Measurements from ENCODE around the gene RPL6. TPM values are rescaled to one million over a fixed set of nuclear protein-coding genes. Genes with fewer than 3 reads are reported as not detected.
"Not testable (repeated sequence)": the region's sequence is repeated elsewhere in the genome, so short reads cannot be mapped to it uniquely, and the experiment has no call there.

RPL6 gene
- total RNA-seq: 2,304 and 2,771 TPM in 2 replicates

- peaks cover 3% of the 10 kb centered on the region for H3K36me3 ChIP-seq (ENCODE audit: control insufficient read depth, insufficient read depth, low read length)
- TF ChIP-seq CTCF (IDR thresholded peaks at IDR 0.05; ENCODE audit: insufficient read depth, low read length, poor library complexity, severe bottlenecking): no peak
- peak; percentile 83 for DNase-seq (ENCODE audit: low read depth)
- no peaks in the 10 kb centered on the region for H3K27me3 ChIP-seq (ENCODE audit: control insufficient read depth, insufficient read depth, low read length)
- peak within 1 kb of the TSS; percentile 77 for H3K4me3 ChIP-seq (ENCODE audit: low read depth, low read length)
Measured at GRCh38 chr12:112409064-112409905, at the start of gene RPL6. RPL6 (minus strand) TSS chr12:112409605; CDS start chr12:112408656, 949 bp downstream.

GRCh38 chr12:112458751-112459150 is 49.3 kb upstream of the RPL6 start:
- peaks cover 3% of the 10 kb centered on the region for H3K36me3 ChIP-seq (ENCODE audit: control insufficient read depth, insufficient read depth, low read length)
- TF ChIP-seq CTCF (IDR thresholded peaks at IDR 0.05; ENCODE audit: insufficient read depth, low read length, poor library complexity, severe bottlenecking): no peak
- no peak for DNase-seq (ENCODE audit: low read depth)
- no peak overlapping the region for H3K4me3 ChIP-seq (ENCODE audit: low read depth, low read length)
- H3K27me3 ChIP-seq (ENCODE audit: control insufficient read depth, insufficient read depth, low read length): no peaks in the 10 kb centered on the region

DNA sequence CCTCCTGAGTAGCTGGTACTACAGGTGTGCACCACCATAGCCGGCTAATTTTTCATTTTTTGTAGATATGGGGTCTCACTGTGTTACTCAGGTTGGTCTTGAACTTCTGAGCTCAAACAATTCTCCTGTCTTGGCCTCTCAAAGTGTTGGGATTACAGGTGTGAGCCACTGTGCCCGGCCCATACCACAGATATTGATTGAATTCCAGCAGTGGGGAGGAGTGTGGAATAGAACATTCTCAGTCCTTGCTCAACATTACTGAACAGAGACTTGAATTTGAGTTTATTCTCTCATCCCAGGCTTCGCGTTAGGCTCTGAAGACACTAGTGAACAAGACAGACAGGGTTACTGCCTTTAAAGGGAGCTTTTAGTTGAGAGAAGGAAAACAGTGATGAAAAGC is 48.9 kb upstream of the RPL6 start:
- TF ChIP-seq CTCF (IDR thresholded peaks at IDR 0.05; ENCODE audit: insufficient read depth, low read length, poor library complexity, severe bottlenecking): no peak

DNA sequence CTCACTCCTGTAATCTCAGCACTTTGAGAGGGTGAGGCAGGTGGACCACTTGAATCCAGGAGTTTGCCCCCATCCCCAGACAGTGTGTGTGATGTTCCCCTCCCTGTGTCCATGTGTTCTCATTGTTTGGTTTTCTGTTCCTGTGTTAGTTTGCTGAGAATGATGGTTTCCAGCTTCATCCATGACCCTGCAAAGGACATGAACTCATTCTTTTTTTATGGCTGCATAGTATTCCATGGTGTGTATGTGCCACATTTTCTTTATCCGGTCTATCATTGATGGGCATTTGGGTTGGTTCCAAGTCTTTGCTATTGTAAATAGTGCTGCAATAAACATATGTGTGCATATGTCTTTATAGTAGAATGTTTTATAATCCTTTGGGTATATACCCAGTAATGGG is 47.7 kb upstream of the RPL6 start:
- H3K27me3 ChIP-seq (ENCODE audit: control insufficient read depth, insufficient read depth, low read length); H3K4me3 ChIP-seq (ENCODE audit: low read depth, low read length); DNase-seq (ENCODE audit: low read depth); H3K36me3 ChIP-seq (ENCODE audit: control insufficient read depth, insufficient read depth, low read length): not testable (repeated sequence)

More for the DNA sequence above, 48.9 kb upstream of the RPL6 start:
- no peak overlapping the region for H3K4me3 ChIP-seq (ENCODE audit: low read depth, low read length)
- peaks cover 3% of the 10 kb centered on the region for H3K36me3 ChIP-seq (ENCODE audit: control insufficient read depth, insufficient read depth, low read length)
- no peaks in the 10 kb centered on the region for H3K27me3 ChIP-seq (ENCODE audit: control insufficient read depth, insufficient read depth, low read length)
- DNase-seq (ENCODE audit: low read depth): no peak

GRCh38 chr12:112456029-112456428 is 46.6 kb upstream of the RPL6 start:
- Histone ChIP-seq H3K36me3 (ENCODE audit: control insufficient read depth, insufficient read depth, low read length) (peaks cover 3% of the 10 kb centered on the region), H3K27me3 (ENCODE audit: control insufficient read depth, insufficient read depth, low read length) (no peaks in the 10 kb centered on the region), H3K4me3 (ENCODE audit: low read depth, low read length) (no peak overlapping the region)
- DNase-seq (ENCODE audit: low read depth): no peak
- no peak for TF ChIP-seq CTCF (IDR thresholded peaks at IDR 0.05; ENCODE audit: insufficient read depth, low read length, poor library complexity, severe bottlenecking)

GRCh38 chr12:112450725-112451124 is 41.3 kb upstream of the RPL6 start:
- Histone ChIP-seq H3K4me3 (ENCODE audit: low read depth, low read length) (no peak overlapping the region), H3K36me3 (ENCODE audit: control insufficient read depth, insufficient read depth, low read length) (no peaks in the 10 kb centered on the region), H3K27me3 (ENCODE audit: control insufficient read depth, insufficient read depth, low read length) (no peaks in the 10 kb centered on the region)
- DNase-seq (ENCODE audit: low read depth): no peak
- TF ChIP-seq CTCF (IDR thresholded peaks at IDR 0.05; ENCODE audit: insufficient read depth, low read length, poor library complexity, severe bottlenecking): no peak

DNA sequence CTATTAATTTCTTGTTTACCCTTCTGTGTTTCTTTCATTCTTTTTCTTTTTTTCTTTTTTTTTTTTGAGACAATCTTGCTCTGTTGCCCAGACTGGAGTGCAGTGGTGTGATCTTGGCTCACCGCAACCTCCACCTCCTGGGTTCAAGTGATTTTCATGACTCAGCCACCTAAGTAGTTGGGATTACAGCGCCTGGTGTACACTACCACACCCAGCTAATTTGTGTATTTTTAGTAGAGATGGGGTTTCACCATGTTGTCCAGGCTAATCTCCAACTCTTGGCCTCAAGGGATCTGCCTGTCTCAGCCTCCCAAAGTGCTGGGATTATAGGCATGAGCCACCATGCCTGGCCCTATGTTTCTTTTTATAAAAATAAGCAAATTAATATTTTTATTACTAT is 38.8 kb upstream of the RPL6 start:
- not testable (repeated sequence) for H3K27me3 ChIP-seq (ENCODE audit: control insufficient read depth, insufficient read depth, low read length); DNase-seq (ENCODE audit: low read depth); H3K4me3 ChIP-seq (ENCODE audit: low read depth, low read length); H3K36me3 ChIP-seq (ENCODE audit: control insufficient read depth, insufficient read depth, low read length)

All from kidney epithelial cell (primary cell).